Measurements from ENCODE around the gene MCF2L2.

The MCF2L2 gene

GRCh38 chr3:183360971-183361624 lies 67.3 kb downstream of the MCF2L2 start:
- DNase-seq = no peak

DNA sequence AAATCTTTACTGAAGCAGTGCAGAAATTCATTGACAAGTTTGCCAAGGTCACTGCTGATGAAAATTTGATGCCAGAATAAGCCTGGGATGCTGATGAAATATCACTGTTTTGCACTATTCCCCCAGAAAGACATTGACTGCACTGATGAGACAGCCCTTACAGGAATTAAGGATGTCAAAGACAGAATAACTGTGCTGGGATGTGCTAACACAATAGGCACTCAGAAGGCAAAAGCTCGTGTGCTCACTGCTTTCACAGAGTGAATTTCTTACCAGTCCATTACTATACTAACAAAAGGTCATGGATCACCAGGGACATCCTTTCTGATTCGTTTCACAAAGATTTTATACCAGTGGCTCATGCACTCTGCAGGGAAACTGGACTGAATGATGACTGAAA lies 69.4 kb downstream of the MCF2L2 start:
- no peak for DNase-seq

DNA sequence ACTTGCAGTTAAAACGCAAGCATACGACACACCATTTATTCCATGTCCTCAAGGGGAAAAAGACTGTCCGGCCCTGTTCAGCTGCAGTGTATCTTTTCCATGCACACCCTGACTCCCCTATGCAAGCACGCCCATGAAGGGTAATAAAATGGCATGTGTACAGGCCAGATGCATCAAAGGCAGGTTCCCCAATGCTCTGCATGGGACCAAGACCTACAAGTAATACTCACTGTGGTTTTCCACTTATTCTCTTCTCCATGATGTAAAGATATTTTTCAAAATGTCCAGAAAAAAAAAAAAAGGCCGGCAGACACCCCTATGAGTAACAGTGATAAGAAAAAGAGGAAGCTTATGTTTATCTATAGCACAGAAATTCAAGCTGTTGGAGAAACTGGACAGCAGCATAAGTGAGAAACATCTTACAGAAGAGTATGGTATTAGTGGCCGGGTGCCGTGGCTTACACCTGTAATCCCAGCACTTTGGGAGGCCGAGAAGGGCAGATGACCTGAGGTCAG lies 70.8 kb downstream of the MCF2L2 start:
- no peak for DNase-seq

GRCh38 chr3:183356920-183357319 lies 71.5 kb downstream of the MCF2L2 start:
- no peak for DNase-seq

DNA sequence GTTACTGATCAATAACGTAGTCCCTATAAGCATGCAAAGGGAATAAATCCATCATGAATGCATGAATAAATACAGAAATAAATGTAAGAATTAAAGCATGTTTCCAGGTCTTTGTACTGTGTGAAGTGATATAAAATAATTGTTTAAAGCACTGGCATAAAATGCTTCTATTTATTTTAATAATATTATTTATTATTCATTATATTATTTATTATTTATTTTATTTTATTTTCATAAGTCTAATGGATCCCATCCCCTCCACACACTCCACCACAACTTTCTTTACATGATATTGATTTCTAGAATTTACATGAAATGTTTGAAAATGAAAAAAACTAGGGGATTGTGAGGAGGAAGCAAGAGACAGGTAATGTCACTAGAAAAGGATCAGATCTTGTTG lies 73.5 kb downstream of the MCF2L2 start:
- no peak for DNase-seq

- no peak for DNase-seq
Measured at GRCh38 chr3:183354325-183354831, 74.0 kb downstream of the MCF2L2 start.

DNA sequence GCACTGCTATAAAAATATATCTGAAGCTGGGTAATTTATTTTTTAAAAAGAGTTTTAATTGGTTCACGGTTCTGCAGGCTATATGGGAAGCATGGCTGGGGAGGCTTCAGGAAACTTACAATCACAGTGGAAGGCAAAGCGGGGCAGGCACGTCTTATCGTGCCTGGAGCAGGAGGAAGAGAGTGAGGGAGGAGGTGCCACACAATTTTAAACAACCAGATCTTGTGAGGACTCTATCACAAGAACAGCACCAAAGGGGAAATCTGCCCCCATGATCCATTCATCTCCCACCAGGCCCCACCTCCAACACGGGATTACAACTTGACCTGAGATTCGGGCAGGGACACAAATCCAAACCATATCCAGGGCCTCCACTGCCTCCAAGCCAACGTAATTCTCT lies 75.0 kb downstream of the MCF2L2 start:
- no peak for DNase-seq

GRCh38 chr3:183350164-183350563 lies 78.3 kb downstream of the MCF2L2 start:
- DNase-seq = no peak

DNA sequence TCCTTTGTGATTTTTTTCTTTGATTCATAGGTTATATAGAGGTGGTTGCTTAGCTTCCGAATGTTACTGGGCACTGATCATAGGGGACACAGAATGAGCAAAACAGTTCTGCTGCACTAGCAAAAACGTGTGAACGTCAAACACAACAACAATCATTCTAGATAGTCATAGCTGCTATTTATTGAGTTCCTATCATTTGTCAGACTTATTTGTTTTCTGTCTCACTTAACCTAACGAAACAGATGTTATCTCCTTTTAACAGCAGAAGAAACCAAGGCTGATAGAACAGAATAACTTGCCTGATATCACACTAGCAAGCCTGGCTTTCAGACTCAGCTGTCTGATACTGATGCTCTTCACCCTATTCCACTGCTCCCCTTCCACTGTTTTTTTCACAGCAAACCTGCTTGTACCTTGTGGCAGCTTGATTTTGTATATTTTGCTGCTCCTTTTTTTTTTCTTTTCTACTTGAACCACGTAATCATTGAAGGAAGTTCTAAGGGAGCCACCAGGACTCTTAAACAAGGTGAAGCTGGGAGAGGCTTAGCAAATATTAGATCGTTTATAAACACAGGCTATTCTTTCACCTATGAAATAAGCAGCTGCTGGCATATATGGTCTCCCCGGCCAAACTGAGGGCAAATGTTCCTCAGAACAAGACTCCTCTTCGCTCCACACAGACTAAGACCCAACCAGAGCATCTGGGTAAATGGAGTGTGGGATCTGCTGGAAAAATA lies 78.8 kb downstream of the MCF2L2 start:
- no peak for DNase-seq

GRCh38 chr3:183342824-183343223 lies 85.6 kb downstream of the MCF2L2 start:
- DNase-seq = no peak

GRCh38 chr3:183341545-183342288 lies 86.7 kb downstream of the MCF2L2 start:
- no peak for DNase-seq

GRCh38 chr3:183340222-183340621 lies 88.2 kb downstream of the MCF2L2 start:
- DNase-seq = no peak

DNA sequence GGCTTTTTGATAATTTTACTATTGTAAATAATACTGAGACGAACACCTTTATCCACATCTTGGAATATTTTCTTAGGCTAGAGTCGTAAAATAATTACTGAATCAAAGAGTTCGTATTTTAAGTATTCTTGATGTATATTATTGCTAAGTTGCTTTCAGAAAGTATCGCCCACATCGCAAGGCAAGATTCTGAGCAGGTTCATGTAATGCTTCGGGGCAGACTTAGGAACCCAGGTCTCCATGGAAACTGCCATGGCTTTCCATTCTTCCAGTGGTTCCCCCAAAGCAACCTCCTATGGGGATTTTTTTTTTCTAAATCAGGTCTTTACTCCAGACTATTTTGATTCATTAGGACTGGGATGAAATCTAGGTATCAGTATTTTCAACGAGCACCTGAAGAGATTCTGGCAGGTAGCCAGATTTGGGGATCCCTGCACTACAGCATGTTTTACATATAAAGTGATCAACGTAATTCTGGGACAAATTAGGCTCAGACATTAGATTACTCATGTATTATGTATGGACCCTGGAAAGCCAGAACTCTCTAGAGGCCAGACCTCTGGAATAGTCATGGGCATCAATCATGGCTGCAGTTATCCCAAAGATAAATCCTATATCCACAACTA lies 88.8 kb downstream of the MCF2L2 start:
- DNase-seq = no peak

GRCh38 chr3:183338520-183338919 lies 89.9 kb downstream of the MCF2L2 start:
- DNase-seq = no peak

- DNase-seq = no peak
Measured at GRCh38 chr3:183332487-183332886, 95.9 kb downstream of the MCF2L2 start.

GRCh38 chr3:183331498-183331897 lies 96.9 kb downstream of the MCF2L2 start:
- no peak for DNase-seq

DNA sequence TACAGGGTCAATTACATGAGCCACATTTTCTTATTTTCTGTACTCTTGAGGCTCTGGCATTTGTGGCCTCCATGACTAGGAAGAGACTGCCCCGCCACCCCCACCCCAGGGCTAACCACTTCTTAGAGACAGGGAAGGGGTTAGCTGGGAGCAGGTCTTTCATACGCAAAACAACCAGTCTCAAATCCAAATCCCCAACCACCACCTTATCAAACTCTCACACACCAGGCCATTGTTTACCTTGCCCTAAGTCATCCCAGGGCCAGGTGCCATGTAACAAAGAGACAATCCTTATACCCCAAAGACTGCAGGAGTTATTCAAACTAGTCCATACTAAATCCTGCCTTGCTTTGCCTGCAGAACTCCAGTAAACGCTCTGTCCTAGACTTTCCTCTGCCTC lies 97.5 kb downstream of the MCF2L2 start:
- no peak for DNase-seq

- DNase-seq = no peak
Measured at GRCh38 chr3:183329543-183329942, 98.9 kb downstream of the MCF2L2 start.

GRCh38 chr3:183328823-183329222 lies 99.6 kb downstream of the MCF2L2 start:
- DNase-seq = no peak

DNA sequence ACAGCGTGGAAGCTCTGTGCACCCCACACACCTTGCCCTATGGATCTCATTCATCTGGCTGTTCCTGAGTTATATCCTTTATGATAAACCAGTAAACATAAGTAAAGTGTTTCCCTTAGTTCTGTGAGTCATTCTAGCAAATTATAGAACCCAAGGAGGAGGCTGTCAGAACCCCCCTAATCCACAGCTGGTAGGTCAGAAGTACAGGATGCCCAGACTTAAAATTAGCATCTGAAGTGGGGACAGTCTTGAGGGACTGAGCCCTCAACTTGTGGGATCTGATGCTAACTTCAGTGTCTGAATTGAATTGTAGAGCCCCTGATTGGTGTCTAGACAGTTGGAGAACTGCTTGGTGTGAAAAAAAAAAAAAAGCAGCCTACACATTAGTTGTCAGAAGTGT lies 100.3 kb downstream of the MCF2L2 start:
- no peak for DNase-seq

- no peak for DNase-seq
Measured at GRCh38 chr3:183327343-183327742, 101.1 kb downstream of the MCF2L2 start.

GRCh38 chr3:183324083-183324482 lies 104.3 kb downstream of the MCF2L2 start:
- DNase-seq = no peak

DNA sequence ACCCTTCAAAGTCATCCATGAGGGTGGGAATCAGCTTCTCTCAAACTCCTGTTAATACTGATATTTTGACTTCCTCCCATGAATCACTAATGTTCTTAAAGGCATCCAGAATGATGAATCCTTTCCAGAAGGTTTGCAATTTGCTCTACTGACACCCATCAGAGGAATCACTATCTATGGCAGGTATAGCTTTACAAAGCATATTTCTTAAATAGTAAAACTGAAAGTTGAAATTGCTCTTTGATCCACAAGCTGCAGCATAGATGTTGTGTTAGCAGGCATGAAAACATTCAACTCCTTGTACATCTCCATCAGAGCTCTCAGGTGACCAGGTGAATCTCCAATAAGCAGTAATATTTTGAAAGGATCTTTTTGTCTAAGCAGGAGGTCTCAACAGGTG lies 109.0 kb downstream of the MCF2L2 start:
- DNase-seq = no peak
